GM18867 (cell line): ENCODE data around the gene ERCC1.
"Not testable (repeated sequence)": the region's sequence is repeated elsewhere in the genome, so short reads cannot be mapped to it uniquely, and the experiment has no call there.

Experiments
- ATAC-seq: cut with Tn5 transposase; IDR thresholded peaks from one replicate; pipeline ENCODE4 v1.9.1; 2021; ENCODE audit warnings: mild to moderate bottlenecking, moderate library complexity; ENCODE audit not compliant: unreplicated experiment

The ERCC1 gene

DNA sequence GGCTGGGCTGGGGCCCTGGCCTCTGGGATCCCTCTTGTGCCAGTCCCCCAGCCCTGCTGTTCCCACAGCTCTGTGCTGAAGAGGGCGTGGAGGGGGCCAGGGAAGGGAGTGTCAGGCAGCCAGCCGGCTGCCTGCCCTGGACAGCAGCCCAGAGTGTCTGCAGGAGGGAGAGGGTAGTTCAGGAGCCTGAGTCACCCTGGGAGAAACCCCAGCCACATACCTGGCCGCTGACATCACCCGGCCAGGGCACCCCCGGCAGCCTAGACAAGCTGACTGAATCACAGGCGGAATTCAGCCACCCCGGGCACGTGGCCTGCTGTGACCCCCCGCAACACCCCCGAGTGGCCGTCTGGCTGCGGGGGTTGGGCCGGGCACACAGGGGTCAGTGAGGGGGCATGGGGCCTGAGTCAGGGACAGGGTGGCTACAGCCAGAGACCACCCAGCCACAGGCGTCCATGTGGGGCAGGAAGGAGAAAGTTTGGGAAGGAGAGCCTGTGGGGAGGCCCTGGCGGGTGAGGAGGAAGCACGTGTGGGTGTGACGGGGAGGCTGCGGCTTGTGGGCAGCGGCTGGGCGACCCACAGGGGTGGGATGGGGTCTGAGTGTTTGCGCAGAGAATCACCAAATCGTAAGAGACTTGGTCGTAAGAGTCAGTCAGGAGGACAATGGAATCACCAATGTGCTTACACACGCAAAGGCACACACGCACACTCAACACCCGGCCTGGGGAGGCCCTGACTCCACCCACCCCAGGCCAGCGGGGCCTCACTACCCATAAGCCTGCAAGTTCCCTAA lies 32.2 kb upstream of the ERCC1 start:
- ATAC-seq: no peak

DNA sequence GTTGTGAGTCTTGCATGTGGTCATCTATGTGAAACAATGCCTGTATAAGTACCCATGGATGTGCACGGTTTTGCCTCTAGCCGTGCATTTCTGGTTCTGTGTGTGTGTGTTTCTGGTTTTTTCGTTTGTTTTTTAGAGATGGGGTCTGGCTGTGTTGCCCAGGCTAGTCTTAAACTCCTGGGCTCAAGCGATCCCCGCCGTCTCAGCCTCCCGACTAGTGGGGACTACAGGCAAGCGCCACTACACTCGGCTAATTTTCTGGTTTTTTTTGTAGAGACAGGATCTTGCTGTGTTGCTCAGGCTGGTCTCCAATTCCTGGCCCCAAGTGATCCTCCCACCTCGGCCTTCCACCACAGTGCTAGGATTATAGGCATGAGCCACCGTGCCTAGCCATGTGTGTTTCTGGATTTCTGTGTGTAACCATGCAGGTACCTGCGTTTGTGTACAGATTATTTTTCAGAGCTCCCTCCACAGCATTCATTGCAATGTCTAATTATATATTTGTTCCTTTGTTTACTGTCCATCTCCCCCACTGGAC lies 28.2 kb upstream of the ERCC1 start:
- ATAC-seq: no peak

DNA sequence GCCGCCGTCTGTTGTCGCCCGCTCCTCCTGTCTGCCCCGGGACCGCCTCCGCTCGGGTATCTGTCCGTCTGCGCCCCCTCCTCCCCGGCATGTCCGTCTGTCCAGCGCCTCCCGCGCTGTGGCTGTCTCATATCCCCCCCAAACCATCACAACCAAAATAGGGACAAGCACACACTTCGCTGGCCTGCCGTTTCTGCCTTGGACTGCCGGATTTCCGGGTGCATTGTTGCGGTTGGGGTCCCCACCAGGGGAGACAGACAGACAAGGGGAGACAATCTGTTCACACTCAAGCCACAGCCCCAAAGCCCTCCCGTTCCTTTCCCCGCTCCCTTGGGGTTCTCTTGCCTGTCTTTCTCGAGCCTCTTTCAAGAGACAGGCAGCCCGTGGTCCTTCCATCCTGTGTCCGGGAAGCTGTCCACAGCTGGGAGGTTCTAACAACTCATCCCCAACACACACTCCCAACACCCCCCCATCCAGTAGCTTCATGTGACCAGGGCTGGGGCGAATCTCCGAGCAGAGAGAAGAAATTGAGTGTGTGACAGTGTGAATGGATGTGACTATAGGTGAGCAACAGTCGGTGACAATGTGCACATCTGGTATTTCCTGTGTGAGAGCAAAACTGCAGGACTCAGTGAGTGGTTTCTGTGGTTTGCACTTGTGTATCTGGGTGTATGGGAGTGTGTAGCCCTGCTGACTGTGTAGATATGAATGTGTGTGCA lies 27.6 kb upstream of the ERCC1 start:
- peak; percentile 19 for ATAC-seq

DNA sequence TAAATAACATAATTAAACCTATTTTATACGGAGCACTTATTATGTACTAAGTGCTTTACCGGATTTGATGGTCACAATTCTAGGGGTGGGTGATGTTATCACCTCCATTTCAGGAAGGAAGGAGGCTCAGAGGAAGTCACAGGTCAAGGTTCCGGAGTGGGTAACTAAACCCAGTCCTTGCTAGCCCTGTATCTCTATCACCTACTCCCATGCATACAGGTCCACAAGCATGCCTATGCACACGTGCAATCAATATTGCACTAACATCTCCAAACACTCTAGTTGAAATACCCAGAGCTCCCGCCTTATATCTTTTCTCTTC lies 26.3 kb upstream of the ERCC1 start:
- peak; percentile 3 for ATAC-seq

DNA sequence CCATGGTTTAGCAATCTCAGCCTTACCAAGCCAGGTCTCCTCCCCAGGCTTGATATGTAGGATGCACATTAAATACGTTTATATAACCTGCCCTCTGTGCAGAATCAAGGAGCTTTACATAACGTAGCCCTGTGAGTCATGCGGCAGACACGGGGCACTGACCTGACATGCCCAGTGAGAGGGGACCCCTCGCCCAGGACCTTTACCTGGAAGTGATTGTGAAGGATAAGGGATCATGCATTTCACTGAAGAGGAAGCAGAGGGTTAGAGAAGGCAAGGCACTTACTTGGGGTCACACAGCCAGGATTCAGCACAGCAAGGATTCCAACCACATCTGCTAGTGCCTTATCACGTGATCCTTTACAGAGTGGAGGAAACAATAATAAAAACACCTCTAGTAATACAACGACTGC lies 25.2 kb upstream of the ERCC1 start:
- ATAC-seq: no peak

DNA sequence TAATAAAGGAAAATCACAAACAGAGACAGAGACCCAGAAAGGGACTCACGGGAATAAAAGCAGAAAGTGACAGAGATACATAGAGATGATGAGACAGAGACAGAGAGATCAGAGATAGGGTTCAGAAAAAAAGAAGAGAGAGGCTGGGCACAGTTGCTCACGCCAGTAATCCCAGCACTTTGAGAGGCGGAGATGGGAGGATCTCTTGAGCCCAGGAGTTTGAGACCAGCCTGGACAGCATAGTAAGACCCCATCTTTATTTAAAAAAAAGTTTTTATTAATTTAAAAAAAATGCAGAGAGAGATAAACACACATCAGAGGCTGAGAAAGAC lies 24.7 kb upstream of the ERCC1 start:
- ATAC-seq: no peak

DNA sequence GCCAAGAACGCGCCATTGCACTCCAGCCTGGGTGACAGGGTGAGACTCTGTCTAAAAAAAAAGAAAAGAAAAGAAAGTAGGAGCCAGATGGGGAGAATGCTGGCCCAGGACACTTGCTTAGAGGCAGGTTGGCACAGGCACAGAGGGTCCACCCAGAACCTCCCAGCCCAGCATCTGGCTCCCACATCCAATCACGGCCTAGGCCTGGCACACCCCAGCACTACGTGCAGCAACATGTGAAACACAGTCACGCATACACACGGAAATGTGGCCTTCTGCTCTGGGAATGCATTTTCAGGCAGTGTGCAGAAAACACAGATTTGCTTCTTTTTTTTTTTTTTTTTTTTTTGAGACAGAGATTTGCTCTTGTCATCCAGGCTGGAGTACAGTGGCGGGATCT lies 23.2 kb upstream of the ERCC1 start:
- no peak for ATAC-seq

DNA sequence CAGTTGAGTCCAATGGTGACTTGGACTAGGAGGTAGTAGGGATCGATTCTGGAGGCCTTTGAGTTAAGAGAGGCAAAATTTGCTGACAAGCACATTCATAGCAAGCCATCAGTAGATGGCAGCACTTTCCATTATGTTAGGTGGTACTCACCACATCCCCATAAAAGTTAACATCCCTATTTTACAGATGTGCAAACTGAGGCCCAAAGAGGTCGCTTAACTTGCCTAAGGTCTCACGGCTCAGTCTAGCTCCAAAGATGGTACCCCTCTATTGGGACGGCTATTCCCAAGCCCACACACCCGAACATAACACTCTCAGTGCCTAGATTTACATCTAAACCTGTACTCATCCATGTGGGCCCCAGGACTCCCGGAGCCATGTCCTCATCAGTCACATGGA lies 22.6 kb upstream of the ERCC1 start:
- ATAC-seq: no peak

DNA sequence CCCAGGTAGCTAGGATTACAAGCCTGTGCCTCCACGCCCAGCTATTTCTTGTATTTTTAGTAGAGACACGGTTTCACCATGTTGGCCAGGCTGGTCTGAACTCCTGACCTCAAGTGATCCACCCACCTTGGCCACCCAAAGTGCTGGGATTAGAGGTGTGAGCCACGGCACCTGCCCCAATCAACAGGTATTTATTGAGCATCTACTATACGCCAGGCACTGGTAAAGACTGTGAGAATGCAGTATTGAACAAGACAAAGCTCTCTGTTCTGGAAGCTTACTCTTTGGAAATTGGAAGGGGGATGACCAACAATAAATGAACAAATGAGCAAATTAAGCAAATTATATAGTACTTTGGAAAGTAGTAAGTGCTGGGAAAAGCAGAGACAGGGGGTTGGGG lies 21.4 kb upstream of the ERCC1 start:
- ATAC-seq: no peak

DNA sequence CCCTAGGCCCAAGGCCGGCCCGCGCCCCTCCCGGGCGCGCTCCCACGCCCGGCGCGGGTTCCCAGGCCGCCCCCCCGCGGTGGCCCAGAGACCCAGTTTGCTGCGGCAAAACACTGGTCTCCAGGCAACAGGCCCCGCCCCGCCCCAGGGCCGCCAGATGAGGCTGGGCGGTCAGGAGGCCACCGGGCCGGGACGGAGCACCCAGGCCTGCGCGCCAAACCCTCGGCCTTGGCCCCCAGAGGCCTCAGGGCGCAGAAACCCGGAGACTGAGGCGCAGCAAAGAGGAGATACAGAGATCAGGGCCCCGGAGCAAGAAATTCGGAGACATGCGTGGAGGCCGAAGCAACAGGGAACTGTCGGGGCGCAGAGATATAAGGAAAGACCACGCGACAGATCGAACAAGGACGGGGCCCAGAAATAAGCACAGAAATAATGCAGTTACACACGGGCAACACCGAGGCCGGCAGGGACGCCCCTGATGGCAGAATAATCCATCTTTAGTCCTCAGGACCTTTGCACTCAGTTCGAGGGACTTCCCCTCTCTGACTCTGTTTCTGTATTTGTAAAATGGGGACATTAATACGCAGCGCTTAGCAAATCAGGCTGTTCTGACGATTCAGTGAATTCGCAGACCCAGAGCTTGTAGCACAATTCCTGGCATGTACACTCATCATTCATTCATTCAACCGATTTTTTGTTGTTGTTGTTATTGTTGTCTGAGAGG lies 20.8 kb upstream of the ERCC1 start:
- peak; percentile 43 for ATAC-seq

DNA sequence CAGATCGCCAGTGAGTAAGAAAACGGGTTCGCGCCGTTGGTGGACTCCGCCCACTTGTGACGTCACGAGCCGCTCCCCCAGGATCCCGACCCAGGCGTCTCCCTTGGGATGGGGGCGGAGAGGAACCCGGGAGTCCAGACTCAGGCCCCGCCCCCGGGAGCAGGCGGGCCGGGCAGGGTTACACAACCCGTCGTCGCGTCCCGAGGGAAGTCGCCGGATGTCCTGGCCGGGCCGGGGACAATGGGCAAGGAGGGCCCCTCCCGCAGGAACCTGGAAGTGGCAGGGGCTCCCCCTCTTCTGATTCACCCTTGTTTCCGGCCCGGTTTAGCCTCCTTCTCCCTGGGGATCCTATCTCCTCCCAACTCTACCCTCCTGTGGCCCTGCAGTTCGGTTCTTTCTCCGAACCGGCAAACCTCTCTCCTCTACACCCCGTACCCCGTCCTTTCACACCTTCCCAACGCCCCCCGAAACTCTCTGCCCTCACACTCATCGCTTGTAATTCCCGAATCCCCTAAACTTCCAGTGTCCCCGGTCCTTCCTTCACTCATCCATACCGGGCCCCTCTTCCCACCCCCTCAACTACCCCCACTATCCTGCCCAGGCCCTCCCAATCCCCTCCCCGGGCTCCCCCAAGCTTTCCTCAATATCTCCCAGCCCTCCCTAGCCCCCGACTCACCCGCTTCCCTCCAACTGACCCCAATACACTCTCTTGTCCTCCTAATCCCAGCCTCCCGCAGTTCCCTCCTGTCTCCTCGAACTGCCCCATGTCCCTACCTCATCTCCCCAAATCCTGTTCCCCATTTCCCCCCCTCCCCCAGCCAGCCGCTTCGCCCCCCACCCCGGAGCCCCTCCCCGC lies 20.0 kb upstream of the ERCC1 start:
- ATAC-seq: no peak

DNA sequence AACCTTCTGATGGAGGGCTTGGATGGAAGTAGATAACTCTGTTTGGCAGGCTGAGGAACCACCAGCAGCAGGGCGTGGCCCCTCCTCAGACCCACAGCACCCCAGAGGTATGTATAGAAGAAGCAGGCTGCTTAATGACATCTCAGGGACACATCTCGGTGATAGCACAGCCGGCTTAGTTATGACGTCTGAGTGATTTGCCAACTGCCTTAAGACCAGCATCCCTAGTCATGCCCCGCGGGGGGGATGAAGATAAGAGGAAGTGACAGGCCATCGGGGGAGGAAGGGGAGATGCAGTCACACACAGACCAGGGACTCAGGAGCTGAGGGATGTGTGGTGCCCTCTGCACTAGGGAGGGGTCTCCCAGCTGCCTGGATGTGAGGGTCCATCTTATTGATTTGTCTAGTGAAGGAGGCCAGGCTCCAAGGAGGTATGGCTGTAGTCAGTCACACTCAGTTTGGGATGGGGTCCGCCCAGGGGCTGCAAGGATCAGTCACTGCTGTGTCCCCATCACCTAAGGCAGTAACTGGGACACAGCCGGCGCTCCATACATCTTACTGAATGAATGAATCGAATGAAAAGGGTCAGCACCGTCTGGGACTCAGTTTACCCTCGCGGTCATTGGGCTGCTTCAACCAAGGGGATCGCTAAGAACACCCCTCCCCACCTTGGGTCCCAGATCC lies 19.2 kb upstream of the ERCC1 start:
- ATAC-seq: no peak

DNA sequence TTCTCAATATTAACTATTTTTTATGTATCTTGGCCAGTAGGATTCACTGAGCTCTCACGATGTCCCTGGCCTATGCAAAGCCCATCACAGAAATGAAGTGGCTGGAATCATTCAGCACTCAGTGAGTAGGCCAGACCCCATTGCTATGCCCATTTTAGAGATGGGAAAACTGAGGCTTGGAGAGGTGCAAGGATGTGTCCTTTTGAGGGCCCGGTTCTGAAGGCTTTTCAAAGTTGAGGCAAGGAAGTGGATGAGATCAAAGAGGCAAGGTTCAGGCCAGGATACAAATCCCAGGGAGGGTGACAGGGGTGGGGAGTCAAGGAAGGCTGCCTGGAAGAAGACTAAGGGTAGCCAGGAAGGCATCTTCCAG lies 18.7 kb upstream of the ERCC1 start:
- no peak for ATAC-seq

DNA sequence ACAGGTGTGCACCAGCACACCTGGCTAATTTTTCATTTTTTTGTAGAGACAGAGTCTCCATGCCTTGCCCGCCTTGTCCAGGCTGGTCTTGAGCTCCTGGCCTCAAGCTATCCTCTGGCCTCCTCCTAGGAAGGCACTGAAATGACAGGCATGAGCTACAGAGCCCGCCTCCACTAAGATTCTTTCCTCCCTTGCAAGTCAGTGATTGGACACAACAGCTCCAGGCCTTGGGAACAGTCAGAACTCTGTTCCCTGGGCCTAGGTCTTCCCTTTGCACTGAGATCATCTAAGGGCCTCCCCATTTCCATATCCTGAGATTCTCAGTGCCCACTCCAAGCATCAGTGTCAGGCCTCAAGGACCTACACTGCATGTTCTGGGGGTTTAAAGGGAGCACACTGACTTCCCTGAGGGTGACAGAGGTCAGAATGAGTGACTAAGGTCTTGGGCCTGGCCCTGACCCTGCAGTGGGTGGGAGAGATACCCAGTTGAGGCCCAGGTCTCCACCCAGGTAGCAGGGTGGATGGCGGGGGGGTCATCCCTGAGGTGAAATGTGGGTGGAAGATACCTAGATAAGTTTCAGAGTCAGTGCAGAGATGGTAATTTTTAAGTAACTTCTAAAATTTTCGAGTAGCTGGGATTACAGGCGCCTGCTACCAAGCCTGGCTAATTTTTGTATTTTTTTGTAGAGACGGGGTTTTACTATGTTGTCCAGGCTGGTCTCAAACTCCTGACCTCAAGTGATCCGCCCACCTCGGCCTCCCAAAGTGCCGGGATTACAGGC lies 17.3 kb upstream of the ERCC1 start:
- no peak for ATAC-seq

DNA sequence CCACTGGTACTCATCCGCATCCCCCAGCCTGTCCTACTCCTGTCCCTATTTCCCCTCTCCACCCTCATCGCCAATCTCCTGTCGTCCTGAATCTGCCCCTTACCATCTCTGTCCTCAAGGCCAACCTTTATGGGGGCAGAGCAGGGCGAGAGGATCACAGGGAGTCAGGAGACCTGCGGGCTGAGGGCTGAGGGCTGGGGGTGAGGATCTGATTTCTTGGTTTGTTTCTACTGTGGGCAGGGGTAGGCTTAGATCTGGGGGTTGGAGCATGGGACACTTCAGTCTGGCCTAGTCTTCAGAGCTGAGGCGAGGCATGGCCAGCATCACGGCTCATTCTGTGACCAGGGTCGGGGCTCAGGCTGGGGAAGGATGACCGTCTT lies 16.5 kb upstream of the ERCC1 start:
- ATAC-seq: no peak

DNA sequence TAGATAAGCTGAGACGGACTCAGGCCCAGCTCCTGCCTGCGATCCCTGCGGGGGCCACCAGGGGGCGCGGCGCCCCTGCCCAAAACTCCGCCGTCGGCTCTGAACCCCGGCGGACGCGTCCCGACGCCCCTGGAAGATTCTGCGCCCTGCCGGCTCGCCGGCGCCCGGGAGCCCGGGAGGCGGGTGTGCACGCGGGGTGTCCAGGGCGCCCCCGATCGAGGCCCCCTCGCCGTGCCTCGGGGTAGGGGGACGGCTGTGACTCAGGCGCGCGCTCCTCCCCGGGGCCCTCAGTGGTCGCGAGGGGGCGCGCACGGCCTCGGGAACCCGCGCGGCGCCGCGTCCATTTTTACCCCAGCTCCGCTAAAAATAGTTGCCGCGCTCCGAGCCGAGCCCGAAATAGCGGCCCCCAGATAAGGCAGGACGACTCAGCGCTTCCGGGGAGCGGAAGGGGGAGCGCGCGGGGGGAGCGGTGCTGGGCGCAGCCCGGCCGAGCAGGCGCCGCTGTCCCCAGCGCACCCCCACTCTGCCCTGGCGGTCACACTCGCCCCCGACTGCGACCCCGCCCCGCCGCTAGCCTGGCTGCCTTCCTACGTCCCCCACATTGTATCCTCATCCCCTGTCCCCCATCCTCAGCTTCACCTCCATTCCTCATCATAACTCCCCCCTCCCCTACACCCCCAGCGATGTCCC lies 16.0 kb upstream of the ERCC1 start:
- peak; percentile 62 for ATAC-seq

DNA sequence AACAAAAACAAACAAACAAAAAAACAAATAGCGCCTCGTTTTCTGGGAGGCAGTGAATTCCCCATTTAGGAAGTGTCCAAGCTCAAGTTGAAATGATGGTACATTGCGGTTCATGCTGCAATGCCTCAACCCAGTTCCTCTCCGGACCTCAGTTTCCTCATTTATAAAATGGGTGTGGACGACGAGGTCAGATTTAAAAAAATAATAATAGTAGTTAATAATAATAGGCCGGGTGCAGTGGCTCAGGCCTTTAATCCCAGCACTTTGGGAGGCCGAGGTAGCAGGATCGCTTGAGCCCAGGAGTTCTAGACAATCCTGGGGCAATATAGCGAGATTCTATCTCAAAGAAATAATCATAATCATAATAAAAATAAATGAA lies 15.5 kb upstream of the ERCC1 start:
- ATAC-seq: no peak

DNA sequence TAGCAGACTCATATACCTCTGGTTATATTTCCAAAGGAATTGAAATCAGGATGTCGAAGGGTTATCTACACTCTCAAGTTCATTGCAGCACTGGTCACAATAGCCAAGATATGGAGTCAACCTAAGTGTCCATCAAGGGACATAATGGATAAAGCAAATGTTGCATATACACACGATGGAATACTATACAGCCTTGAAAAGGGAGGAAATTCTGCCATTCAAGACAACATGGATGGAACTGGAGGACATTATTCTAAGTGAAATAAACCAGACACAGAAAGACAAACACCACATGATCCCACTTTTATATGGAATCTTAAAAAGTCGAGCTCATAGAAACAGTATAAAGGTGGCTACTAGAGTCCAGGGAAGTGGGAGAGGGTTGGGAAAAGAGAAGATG lies 13.6 kb upstream of the ERCC1 start:
- no peak for ATAC-seq

DNA sequence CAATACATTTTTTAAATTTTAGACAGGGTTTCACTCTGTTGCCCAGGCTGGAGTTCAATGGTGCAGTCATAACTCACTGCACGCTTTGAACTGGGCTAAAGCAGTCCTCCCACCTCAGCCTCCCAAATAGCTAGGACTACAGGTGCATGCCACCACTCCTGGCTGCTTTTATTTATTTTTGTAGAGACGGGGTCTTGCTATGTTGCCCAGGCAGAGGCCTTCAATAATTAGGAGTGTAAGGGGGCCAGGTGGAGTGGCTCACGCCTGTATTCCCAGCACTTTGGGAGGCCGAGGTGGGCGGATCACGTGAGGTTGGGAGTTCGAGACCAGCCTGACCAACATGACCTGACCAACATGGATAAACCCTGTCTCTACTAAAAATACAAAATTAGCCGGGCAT lies 8.8 kb upstream of the ERCC1 start:
- ATAC-seq: not testable (repeated sequence)
